GM12878 (cell line): ENCODE data around the gene DBNDD2. TPM values are rescaled to one million over a fixed set of nuclear protein-coding genes. Genes with fewer than 3 reads are reported as not detected.

Experiments used
- CHD2 ChIP-seq: IDR thresholded peaks from 2 replicates; pipeline ENCODE4 v1.6.1; 2011; ENCODE audit warnings: low read depth, low read length, improper control_type of control experiment, borderline replicate concordance
- EED ChIP-seq: sonication (generic); IDR thresholded peaks from 2 replicates; pipeline ENCODE4 v1.6.1; 2016; ENCODE audit warnings: antibody characterized with exemption, low read depth
- EP300 ChIP-seq, 2 experiments: fragments of 150-350 bp in 1 of 2; IDR thresholded peaks; 2 replicates each; pipeline ENCODE4 v1.6.1; 2011 to 2012; ENCODE audit warnings: low read depth in 2 of 2, low read length in 2 of 2, borderline replicate concordance in 1 of 2, improper control_type of control experiment in 1 of 2, inconsistent platforms in 1 of 2; ENCODE audit not compliant: control insufficient read depth in 1 of 2
- HCFC1 ChIP-seq: fragments of 150-350 bp; IDR thresholded peaks from 2 replicates; pipeline ENCODE4 v1.6.1; 2014; ENCODE audit warnings: low read length
- JUNB ChIP-seq: IDR thresholded peaks from 2 replicates; pipeline ENCODE4 v1.6.1; 2016; ENCODE audit warnings: antibody characterized with exemption, mild to moderate bottlenecking
- KLF5 ChIP-seq: fragments of 450-650 bp; IDR thresholded peaks from 2 replicates; pipeline ENCODE4 v1.6.1; 2014; ENCODE audit warnings: mild to moderate bottlenecking; ENCODE audit not compliant: partially characterized antibody
- MXI1 ChIP-seq: fragments of 150-350 bp; IDR thresholded peaks from 2 replicates; pipeline ENCODE4 v1.6.1; 2011; ENCODE audit warnings: low read depth, mild to moderate bottlenecking, inconsistent platforms, low read length, improper control_type of control experiment
- NR2C2 ChIP-seq: IDR thresholded peaks from 2 replicates; pipeline ENCODE4 v1.6.1; 2011; ENCODE audit warnings: borderline replicate concordance, low read depth; ENCODE audit not compliant: control insufficient read depth, insufficient read length
- SIN3A ChIP-seq: IDR thresholded peaks from 2 replicates; pipeline ENCODE4 v1.6.1; 2012; ENCODE audit warnings: low read depth, low read length, improper control_type of control experiment
- SMAD1 ChIP-seq: fragments of 450-650 bp; IDR thresholded peaks from 2 replicates; pipeline ENCODE4 v1.6.1; 2018; ENCODE audit warnings: mild to moderate bottlenecking, low read depth; ENCODE audit not compliant: partially characterized antibody
- SMC3 ChIP-seq: IDR thresholded peaks from 2 replicates; pipeline ENCODE4 v1.6.1; 2011; ENCODE audit warnings: low read length, improper control_type of control experiment, borderline replicate concordance
- ZNF217 ChIP-seq: fragments of 450-650 bp; IDR thresholded peaks from 2 replicates; pipeline ENCODE4 v1.6.1; 2017; ENCODE audit warnings: antibody characterized with exemption, mild to moderate bottlenecking
- polyA plus RNA-seq, 11 experiments: library from polyadenylated mRNA; depleted of rRNA in 4 of 11; unstranded in 6 of 11; stranded (reverse) in 5 of 11; fragments of >200 nt; fragmentation: Nextera tagmentation in 4 of 11; fragmentation: Illumina TruSeq in 1 of 11; extraction: Ambion mirVana in 4 of 11; extraction: Trizol in 1 of 11; gene quantifications; 1 replicate in 1 of 11; 2 replicates in 10 of 11; pipeline versions ENCODE4 v1.2.1 to v1.2.3, GENCODE V29; 2011 to 2016; ENCODE audit warnings: inconsistent platforms in 2 of 11, missing spikeins in 2 of 11, low read depth in 1 of 11
- total RNA-seq, 4 experiments: library from RNA; depleted of rRNA in 3 of 4; stranded (reverse); fragments of >200 nt in 3 of 4; fragmentation: Illumina TruSeq in 1 of 4; extraction: Trizol in 1 of 4; gene quantifications; 2 replicates each; pipeline versions ENCODE4 v1.2.1 to v1.2.3, GENCODE V29; 2013 to 2021
- TF ChIP-seq, protein P1 (sequence below): IDR thresholded peaks from 2 replicates; pipeline ENCODE4 v1.6.1; 2012; ENCODE audit warnings: low read depth, low read length, improper control_type of control experiment
- TF ChIP-seq, protein P2 (sequence below), 3 experiments: IDR thresholded peaks in 2 of 3; conservative IDR thresholded peaks in 1 of 3; 2 replicates each; pipeline ENCODE4 v1.5.1; 2011; ENCODE audit warnings: low read depth in 3 of 3, low read length in 3 of 3, mild to moderate bottlenecking in 3 of 3, control low read depth in 2 of 3, moderate library complexity in 2 of 3, inconsistent platforms in 1 of 3, mixed read lengths in 1 of 3; ENCODE audit not compliant: control insufficient read depth in 2 of 3, insufficient read depth in 1 of 3; ENCODE audit errors: extremely low read depth in 1 of 3
- TF ChIP-seq, protein P3 (sequence below): fragments of 150-350 bp; IDR thresholded peaks from 2 replicates; pipeline ENCODE4 v1.6.1; 2014; ENCODE audit warnings: mild to moderate bottlenecking, low read depth, low read length
- TF ChIP-seq, protein P4 (sequence below): fragments of 450-650 bp; IDR thresholded peaks from 2 replicates; pipeline ENCODE4 v1.6.1; 2016; ENCODE audit warnings: mild to moderate bottlenecking
- TF ChIP-seq, protein P5 (sequence below): fragments of 450-650 bp; conservative IDR thresholded peaks from 2 replicates; pipeline ENCODE4 v1.6.1; 2017; ENCODE audit warnings: mild to moderate bottlenecking, moderate library complexity

DBNDD2 gene
- total and polyA plus RNA-seq, 10 of the 15 experiments (the other 5 are each of a cell fraction or from before 2014, with no cell fraction given) = 0.17 to 5.7 (median 0.49) TPM; not detected in 1

DNA sequence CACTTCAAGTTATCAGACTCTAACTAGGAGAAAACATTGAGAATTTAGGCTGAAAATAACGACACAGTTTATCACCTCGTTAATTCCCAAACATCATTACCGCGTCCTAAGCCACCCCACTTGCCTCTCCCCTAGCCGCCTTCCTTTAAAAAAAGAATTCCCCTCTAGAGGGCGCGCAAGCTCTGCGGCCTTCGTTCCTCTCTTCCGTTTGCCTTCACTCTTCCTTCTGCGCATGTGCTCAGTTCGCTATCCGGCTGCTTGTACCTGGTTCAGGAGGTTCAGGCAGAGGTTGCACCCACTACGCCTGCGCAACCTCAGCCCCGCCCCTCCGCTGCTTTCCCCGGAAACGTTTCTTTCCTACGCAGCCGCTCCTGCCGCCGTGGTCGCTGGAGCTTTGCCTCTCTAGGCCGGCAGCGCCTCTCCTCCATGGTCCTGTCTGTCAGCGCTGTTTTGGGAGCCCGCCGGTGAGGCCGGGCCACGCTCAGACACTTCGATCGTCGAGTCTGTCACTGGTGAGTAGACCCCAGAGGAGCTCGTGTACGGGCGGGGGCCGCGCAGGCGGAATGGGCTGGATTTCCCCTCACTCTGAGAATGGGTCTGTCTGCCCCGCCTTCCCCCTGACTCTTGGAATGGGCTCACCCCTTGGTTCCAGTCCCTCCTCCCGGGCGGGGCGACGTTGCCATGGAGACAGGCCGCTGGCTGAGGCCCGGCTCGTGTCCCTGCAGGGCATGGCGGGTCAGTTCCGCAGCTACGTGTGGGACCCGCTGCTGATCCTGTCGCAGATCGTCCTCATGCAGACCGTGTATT, 45.1 kb upstream of the DBNDD2 start, which contains the start of gene SYS1 (continued):
- TF ChIP-seq SMAD1 = no peak
- peak; percentile 97 for TF ChIP-seq KLF5
- peak; percentile 51; the same call in 1 of the 2 replicates for TF ChIP-seq EED
- TF ChIP-seq NR2C2 = no peak
- no peak; the same call in 1 of the 2 replicates for TF ChIP-seq CHD2
- TF ChIP-seq HCFC1 = peak; percentile 63
- TF ChIP-seq, protein P1, sequence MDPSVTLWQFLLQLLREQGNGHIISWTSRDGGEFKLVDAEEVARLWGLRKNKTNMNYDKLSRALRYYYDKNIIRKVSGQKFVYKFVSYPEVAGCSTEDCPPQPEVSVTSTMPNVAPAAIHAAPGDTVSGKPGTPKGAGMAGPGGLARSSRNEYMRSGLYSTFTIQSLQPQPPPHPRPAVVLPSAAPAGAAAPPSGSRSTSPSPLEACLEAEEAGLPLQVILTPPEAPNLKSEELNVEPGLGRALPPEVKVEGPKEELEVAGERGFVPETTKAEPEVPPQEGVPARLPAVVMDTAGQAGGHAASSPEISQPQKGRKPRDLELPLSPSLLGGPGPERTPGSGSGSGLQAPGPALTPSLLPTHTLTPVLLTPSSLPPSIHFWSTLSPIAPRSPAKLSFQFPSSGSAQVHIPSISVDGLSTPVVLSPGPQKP = 0 out of 2 replicates have a peak, but pooled peaks have one; percentile 13
- TF ChIP-seq, protein P2, sequence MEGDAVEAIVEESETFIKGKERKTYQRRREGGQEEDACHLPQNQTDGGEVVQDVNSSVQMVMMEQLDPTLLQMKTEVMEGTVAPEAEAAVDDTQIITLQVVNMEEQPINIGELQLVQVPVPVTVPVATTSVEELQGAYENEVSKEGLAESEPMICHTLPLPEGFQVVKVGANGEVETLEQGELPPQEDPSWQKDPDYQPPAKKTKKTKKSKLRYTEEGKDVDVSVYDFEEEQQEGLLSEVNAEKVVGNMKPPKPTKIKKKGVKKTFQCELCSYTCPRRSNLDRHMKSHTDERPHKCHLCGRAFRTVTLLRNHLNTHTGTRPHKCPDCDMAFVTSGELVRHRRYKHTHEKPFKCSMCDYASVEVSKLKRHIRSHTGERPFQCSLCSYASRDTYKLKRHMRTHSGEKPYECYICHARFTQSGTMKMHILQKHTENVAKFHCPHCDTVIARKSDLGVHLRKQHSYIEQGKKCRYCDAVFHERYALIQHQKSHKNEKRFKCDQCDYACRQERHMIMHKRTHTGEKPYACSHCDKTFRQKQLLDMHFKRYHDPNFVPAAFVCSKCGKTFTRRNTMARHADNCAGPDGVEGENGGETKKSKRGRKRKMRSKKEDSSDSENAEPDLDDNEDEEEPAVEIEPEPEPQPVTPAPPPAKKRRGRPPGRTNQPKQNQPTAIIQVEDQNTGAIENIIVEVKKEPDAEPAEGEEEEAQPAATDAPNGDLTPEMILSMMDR (IDR thresholded peaks at IDR 0.05 in 2 of 3, conservative IDR thresholded peaks at IDR 0.05 in 1 of 3; ENCODE audit: control insufficient read depth in 2 of 3, extremely low read depth in 1 of 3, insufficient read depth in 1 of 3, low read depth in 3 of 3, low read length in 3 of 3) = peak; percentile 85 to 99 (median 87); a peak in 5 of 6 replicates
- no peak for TF ChIP-seq ZNF217
- 0 out of 4 replicates have a peak, but pooled peaks of 1 of the 2 experiments have one; percentile 30 for TF ChIP-seq EP300 (IDR thresholded peaks at IDR 0.05; ENCODE audit: borderline replicate concordance in 1 of 2, control insufficient read depth in 1 of 2, low read depth in 2 of 2, low read length in 2 of 2)
- TF ChIP-seq SMC3 = peak; percentile 76
- TF ChIP-seq, protein P3, sequence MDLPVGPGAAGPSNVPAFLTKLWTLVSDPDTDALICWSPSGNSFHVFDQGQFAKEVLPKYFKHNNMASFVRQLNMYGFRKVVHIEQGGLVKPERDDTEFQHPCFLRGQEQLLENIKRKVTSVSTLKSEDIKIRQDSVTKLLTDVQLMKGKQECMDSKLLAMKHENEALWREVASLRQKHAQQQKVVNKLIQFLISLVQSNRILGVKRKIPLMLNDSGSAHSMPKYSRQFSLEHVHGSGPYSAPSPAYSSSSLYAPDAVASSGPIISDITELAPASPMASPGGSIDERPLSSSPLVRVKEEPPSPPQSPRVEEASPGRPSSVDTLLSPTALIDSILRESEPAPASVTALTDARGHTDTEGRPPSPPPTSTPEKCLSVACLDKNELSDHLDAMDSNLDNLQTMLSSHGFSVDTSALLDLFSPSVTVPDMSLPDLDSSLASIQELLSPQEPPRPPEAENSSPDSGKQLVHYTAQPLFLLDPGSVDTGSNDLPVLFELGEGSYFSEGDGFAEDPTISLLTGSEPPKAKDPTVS = no peak
- TF ChIP-seq, protein P4, sequence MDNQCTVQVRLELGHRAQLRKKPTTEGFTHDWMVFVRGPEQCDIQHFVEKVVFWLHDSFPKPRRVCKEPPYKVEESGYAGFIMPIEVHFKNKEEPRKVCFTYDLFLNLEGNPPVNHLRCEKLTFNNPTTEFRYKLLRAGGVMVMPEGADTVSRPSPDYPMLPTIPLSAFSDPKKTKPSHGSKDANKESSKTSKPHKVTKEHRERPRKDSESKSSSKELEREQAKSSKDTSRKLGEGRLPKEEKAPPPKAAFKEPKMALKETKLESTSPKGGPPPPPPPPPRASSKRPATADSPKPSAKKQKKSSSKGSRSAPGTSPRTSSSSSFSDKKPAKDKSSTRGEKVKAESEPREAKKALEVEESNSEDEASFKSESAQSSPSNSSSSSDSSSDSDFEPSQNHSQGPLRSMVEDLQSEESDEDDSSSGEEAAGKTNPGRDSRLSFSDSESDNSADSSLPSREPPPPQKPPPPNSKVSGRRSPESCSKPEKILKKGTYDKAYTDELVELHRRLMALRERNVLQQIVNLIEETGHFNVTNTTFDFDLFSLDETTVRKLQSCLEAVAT = 0 out of 2 replicates have a peak, but pooled peaks have one; percentile 38
- TF ChIP-seq MXI1 = peak; percentile 99
- no peak for TF ChIP-seq JUNB
- TF ChIP-seq, protein P5, sequence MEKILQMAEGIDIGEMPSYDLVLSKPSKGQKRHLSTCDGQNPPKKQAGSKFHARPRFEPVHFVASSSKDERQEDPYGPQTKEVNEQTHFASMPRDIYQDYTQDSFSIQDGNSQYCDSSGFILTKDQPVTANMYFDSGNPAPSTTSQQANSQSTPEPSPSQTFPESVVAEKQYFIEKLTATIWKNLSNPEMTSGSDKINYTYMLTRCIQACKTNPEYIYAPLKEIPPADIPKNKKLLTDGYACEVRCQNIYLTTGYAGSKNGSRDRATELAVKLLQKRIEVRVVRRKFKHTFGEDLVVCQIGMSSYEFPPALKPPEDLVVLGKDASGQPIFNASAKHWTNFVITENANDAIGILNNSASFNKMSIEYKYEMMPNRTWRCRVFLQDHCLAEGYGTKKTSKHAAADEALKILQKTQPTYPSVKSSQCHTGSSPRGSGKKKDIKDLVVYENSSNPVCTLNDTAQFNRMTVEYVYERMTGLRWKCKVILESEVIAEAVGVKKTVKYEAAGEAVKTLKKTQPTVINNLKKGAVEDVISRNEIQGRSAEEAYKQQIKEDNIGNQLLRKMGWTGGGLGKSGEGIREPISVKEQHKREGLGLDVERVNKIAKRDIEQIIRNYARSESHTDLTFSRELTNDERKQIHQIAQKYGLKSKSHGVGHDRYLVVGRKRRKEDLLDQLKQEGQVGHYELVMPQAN = peak; percentile 96
- peak; percentile 90 for TF ChIP-seq SIN3A
